GM23338 (cell line): ENCODE measurements around the gene DZIP1. TPM values are rescaled to one million over a fixed set of nuclear protein-coding genes. Genes with fewer than 3 reads are reported as not detected.
A peak's percentile ranks its signal among the peaks of the same experiment; 100 is the strongest.

Source experiments
- ATAC-seq: fragments of 200-7000 bp; cut with Tn5 transposase; 3 replicates; pipeline ENCODE4 v1.9.1; 2020
- DNase-seq: peaks from one replicate; pipeline ENCODE4 v3.0.0-alpha.2; 2015; ENCODE audit warnings: low spot score
- H2AFZ ChIP-seq: fragments of 200-600 bp; sonication (generic); 2 replicates; pipeline ENCODE4 v1.8.0; 2016; ENCODE audit warnings: antibody characterized with exemption, mild to moderate bottlenecking, moderate library complexity
- H3F3A ChIP-seq: fragments of 200-600 bp; sonication (generic); replicated peaks from 2 replicates; pipeline ENCODE4 v1.8.0; 2017; ENCODE audit warnings: antibody characterized with exemption, mixed run types, low read depth
- H3K27ac ChIP-seq: fragments of 200-600 bp; sonication (generic); 2 replicates; pipeline ENCODE4 v1.6.1; 2016; ENCODE audit warnings: low read depth
- H3K27me3 ChIP-seq: fragments of 200-600 bp; sonication (generic); 2 replicates; pipeline ENCODE4 v1.8.0; 2016; ENCODE audit warnings: mild to moderate bottlenecking, mixed run types, moderate library complexity; ENCODE audit not compliant: insufficient read depth
- H3K36me3 ChIP-seq: fragments of 200-600 bp; sonication (generic); 2 replicates; pipeline ENCODE4 v1.8.0; 2016; ENCODE audit warnings: mild to moderate bottlenecking; ENCODE audit not compliant: insufficient read depth
- H3K4me1 ChIP-seq: fragments of 200-600 bp; sonication (generic); 2 replicates; pipeline ENCODE4 v1.8.0; 2016; ENCODE audit warnings: mild to moderate bottlenecking, moderate library complexity; ENCODE audit not compliant: insufficient read depth
- H3K4me2 ChIP-seq: fragments of 200-600 bp; sonication (generic); 2 replicates; pipeline ENCODE4 v1.7.1; 2017; ENCODE audit warnings: mixed run types
- H3K4me3 ChIP-seq: fragments of 200-600 bp; sonication (generic); 2 replicates; pipeline ENCODE4 v1.6.1; 2016; ENCODE audit warnings: mixed run types
- H3K79me2 ChIP-seq: fragments of 200-600 bp; sonication (generic); replicated peaks from 2 replicates; pipeline ENCODE4 v1.8.0; 2017; ENCODE audit warnings: mild to moderate bottlenecking; ENCODE audit not compliant: insufficient read depth
- H3K9me2 ChIP-seq: fragments of 200-600 bp; sonication (generic); 2 replicates; pipeline ENCODE4 v1.8.0; 2017; ENCODE audit not compliant: insufficient read depth
- H4K20me1 ChIP-seq: fragments of 200-600 bp; sonication (generic); replicated peaks from 2 replicates; pipeline ENCODE4 v1.8.0; 2017; ENCODE audit warnings: mild to moderate bottlenecking; ENCODE audit not compliant: insufficient read depth
- H3K27ac Mint-ChIP-seq: 2 replicates; pipeline ENCODE4 v1.8.0; 2020; ENCODE audit warnings: inconsistent platforms, mild to moderate bottlenecking, moderate library complexity, mixed read lengths
- H3K27me3 Mint-ChIP-seq: 3 replicates; pipeline ENCODE4 v1.8.0; 2022; ENCODE audit warnings: low read depth, mild to moderate bottlenecking, moderate library complexity, mixed read lengths, inconsistent platforms; ENCODE audit not compliant: insufficient read depth, poor library complexity
- H3K36me3 Mint-ChIP-seq: 3 replicates; pipeline ENCODE4 v1.8.0; 2021; ENCODE audit warnings: low read depth, mild to moderate bottlenecking, inconsistent platforms, moderate library complexity, mixed read lengths
- H3K4me1 Mint-ChIP-seq: 3 replicates; pipeline ENCODE4 v1.8.0; 2020; ENCODE audit warnings: mild to moderate bottlenecking, inconsistent platforms, mixed read lengths
- H3K4me3 Mint-ChIP-seq: 3 replicates; pipeline ENCODE4 v1.8.0; 2021; ENCODE audit warnings: moderate library complexity, mild to moderate bottlenecking, inconsistent platforms, mixed read lengths
- H3K9me3 Mint-ChIP-seq: 3 replicates; pipeline ENCODE4 v1.8.0; 2020; ENCODE audit warnings: moderate library complexity, mild to moderate bottlenecking, inconsistent platforms, mixed read lengths
- CTCF ChIP-seq, 2 experiments: fragments of 200-600 bp in 1 of 2; sonication (generic) in 1 of 2; conservative IDR thresholded peaks; 2 replicates each; pipeline versions ENCODE4 v1.5.1 to v1.6.1; 2016 to 2017; ENCODE audit warnings: antibody characterized with exemption in 2 of 2, low read depth in 2 of 2, mild to moderate bottlenecking in 2 of 2, moderate library complexity in 1 of 2
- POLR2AphosphoS5 ChIP-seq: IDR thresholded peaks from 2 replicates; pipeline ENCODE4 v1.6.1; 2016; ENCODE audit warnings: antibody characterized with exemption, low read depth
- REST ChIP-seq: IDR thresholded peaks from one replicate; pipeline ENCODE4 v1.6.1; 2018; ENCODE audit warnings: antibody characterized with exemption; ENCODE audit not compliant: unreplicated experiment
- ZNF462 ChIP-seq: fragments of 250-450 bp; sonication (Bioruptor Pico); IDR thresholded peaks from 2 replicates; pipeline ENCODE4 v1.5.0; 2020; ENCODE audit warnings: mild to moderate bottlenecking, moderate library complexity
- polyA plus RNA-seq: library from polyadenylated mRNA; unstranded; fragments of >200 nt; fragmentation: Nextera tagmentation; extraction: Ambion mirVana; gene quantifications from 2 replicates; pipeline ENCODE4 v1.2.1, GENCODE V29; 2016
- total RNA-seq: library from RNA; depleted of rRNA; stranded (reverse); fragments of >200 nt; shearing (Covaris generic); gene quantifications from 2 replicates; pipeline ENCODE4 v1.2.3, GENCODE V29; 2014

DZIP1 gene
- total and polyA plus RNA-seq, 2 experiments from 2014 or later = 10.6 to 24.2 TPM

GRCh38 chr13:95547531-95548167 is 96.9 kb downstream of the DZIP1 start (continued):
- no peak for TF ChIP-seq ZNF462 (CRISPR knock-in tag)

- ATAC-seq = peak; percentile 84
- no peaks in the 10 kb centered on the region for H3K27me3 ChIP-seq
- H4K20me1 ChIP-seq = no peaks in the 10 kb centered on the region
- H3K4me1 Mint-ChIP-seq = peaks cover 30% of the 10 kb centered on the region
- H3K27ac Mint-ChIP-seq = peak overlapping the region; percentile 16; the same call in 1 of the 2 replicates
- H3K36me3 Mint-ChIP-seq = no peaks in the 10 kb centered on the region; the same call in 2 of the 3 replicates
- H3F3A ChIP-seq = no peaks in the 10 kb centered on the region
- H3K9me2 ChIP-seq = no peaks in the 10 kb centered on the region
- peak overlapping the region; percentile 81 for H2AFZ ChIP-seq
- peaks cover 13% of the 10 kb centered on the region for H3K4me1 ChIP-seq
- no peak overlapping the region for H3K27ac ChIP-seq
- H3K9me3 Mint-ChIP-seq = no peaks in the 10 kb centered on the region
- no peak overlapping the region for H3K4me2 ChIP-seq
- H3K79me2 ChIP-seq = no peaks in the 10 kb centered on the region
- no peaks in the 10 kb centered on the region for H3K27me3 Mint-ChIP-seq
- no peak overlapping the region for H3K4me3 ChIP-seq
- no peaks in the 10 kb centered on the region for H3K36me3 ChIP-seq
- peak; percentile 21 for DNase-seq
- no peak overlapping the region; the same call in 2 of the 3 replicates for H3K4me3 Mint-ChIP-seq
- TF ChIP-seq POLR2AphosphoS5 (no peak), REST (no peak), CTCF (conservative IDR thresholded peaks at IDR 0.05; ENCODE audit: low read depth in 2 of 2) (no peak)
Measured at GRCh38 chr13:95546919-95547318, 97.6 kb downstream of the DZIP1 start.
